Measurements from ENCODE around the gene CLDND1. TPM values are rescaled to one million over a fixed set of nuclear protein-coding genes. Genes with fewer than 3 reads are reported as not detected.

Gene CLDND1
- total RNA-seq, result 63.7 TPM

GRCh38 chr3:98522544-98523281 is at the start of gene CLDND1:
CLDND1 (minus strand) TSS chr3:98522902; CDS start chr3:98521424, 1,478 bp downstream.
- H3K36me3 ChIP-seq (ENCODE audit: control insufficient read depth in 3 of 3, insufficient read depth in 3 of 3, low read length in 3 of 3), result peaks cover 0 to 15% (median 7%) of the 10 kb centered on the region in 3 donors
- H3K27ac ChIP-seq (ENCODE audit: low read depth, low read length), result peak within 1 kb of the TSS; percentile 93
- peak within 1 kb of the TSS; percentile 75 to 92 (median 82) for H3K9ac ChIP-seq (ENCODE audit: low read depth in 1 of 3, low read length in 3 of 3)
- peak within 1 kb of the TSS; percentile 70 to 94 (median 74) for H3K4me3 ChIP-seq (ENCODE audit: low read length in 3 of 3)
- no peaks in the 10 kb centered on the region for H3K27me3 ChIP-seq (ENCODE audit: control insufficient read depth in 3 of 3, insufficient read depth in 3 of 3, low read length in 3 of 3)
- peaks cover 4 to 27% (median 13%) of the 10 kb centered on the region in 3 donors for H3K4me1 ChIP-seq (ENCODE audit: control insufficient read depth in 3 of 3, insufficient read depth in 3 of 3, low read length in 3 of 3)
- no peaks in the 10 kb centered on the region for H3K9me3 ChIP-seq (ENCODE audit: control insufficient read depth in 3 of 3, low read length in 3 of 3)

DNA sequence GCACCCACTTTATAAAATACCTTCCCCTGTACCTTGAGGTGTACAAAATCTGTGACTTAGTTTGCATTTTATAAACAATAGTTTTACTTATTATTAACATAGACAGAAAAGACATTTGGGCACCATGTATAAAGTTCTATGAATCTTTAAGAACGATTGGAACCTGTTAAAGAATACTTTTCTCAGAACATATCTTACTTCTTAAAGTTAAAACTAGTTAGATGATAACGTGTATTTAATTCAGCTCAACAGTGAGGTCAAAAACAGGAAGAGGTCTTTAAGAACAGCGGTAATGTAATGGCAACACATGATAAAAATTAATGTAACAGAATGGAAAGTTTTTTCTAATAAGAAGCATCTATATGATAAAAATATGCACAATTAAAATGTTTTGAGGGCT is 45.7 kb upstream of the CLDND1 start:
- Histone ChIP-seq H3K4me3 (ENCODE audit: low read length in 3 of 3) (no peak overlapping the region), H3K9ac (ENCODE audit: low read depth in 1 of 3, low read length in 3 of 3) (no peak overlapping the region), H3K36me3 (ENCODE audit: control insufficient read depth in 3 of 3, insufficient read depth in 3 of 3, low read length in 3 of 3) (no peaks in the 10 kb centered on the region), H3K4me1 (ENCODE audit: control insufficient read depth in 3 of 3, insufficient read depth in 3 of 3, low read length in 3 of 3) (no peaks in the 10 kb centered on the region), H3K27me3 (ENCODE audit: control insufficient read depth in 3 of 3, insufficient read depth in 3 of 3, low read length in 3 of 3) (no peaks in the 10 kb centered on the region), H3K9me3 (ENCODE audit: control insufficient read depth in 3 of 3, low read length in 3 of 3) (no peaks in the 10 kb centered on the region), H3K27ac (ENCODE audit: low read depth, low read length) (no peak overlapping the region)

- H3K36me3 ChIP-seq (ENCODE audit: control insufficient read depth in 3 of 3, insufficient read depth in 3 of 3, low read length in 3 of 3), result no peaks in the 10 kb centered on the region
- no peaks in the 10 kb centered on the region for H3K4me1 ChIP-seq (ENCODE audit: control insufficient read depth in 3 of 3, insufficient read depth in 3 of 3, low read length in 3 of 3)
- no peaks in the 10 kb centered on the region for H3K27me3 ChIP-seq (ENCODE audit: control insufficient read depth in 3 of 3, insufficient read depth in 3 of 3, low read length in 3 of 3)
- no peak overlapping the region for H3K4me3 ChIP-seq (ENCODE audit: low read length in 3 of 3)
- no peak overlapping the region for H3K9ac ChIP-seq (ENCODE audit: low read depth in 1 of 3, low read length in 3 of 3)
- H3K9me3 ChIP-seq (ENCODE audit: control insufficient read depth in 3 of 3, low read length in 3 of 3), result no peaks in the 10 kb centered on the region
- no peak overlapping the region for H3K27ac ChIP-seq (ENCODE audit: low read depth, low read length)
Measured at GRCh38 chr3:98567666-98568270, 45.1 kb upstream of the CLDND1 start.

DNA sequence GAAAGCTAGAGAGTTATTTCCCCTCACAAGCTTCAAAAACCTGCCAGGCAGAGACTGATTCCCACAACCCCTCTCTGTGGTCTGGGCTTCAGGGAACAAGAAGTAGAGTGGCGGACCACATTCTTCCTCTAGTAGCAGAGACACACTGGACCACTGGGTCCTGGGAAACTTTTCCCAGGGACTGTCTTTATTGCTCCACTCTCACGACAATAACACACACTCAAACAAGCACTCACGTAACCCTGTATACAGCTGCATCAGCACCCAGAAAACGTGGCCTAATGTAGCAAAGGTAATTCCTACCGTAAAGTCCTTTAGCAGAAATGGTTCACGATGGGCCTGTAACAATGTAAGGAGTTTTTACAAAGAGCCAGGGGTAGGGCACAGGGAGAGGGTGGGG is 43.1 kb upstream of the CLDND1 start:
- Histone ChIP-seq H3K4me3 (ENCODE audit: low read length in 3 of 3) (no peak overlapping the region), H3K9ac (ENCODE audit: low read depth in 1 of 3, low read length in 3 of 3) (no peak overlapping the region), H3K4me1 (ENCODE audit: control insufficient read depth in 3 of 3, insufficient read depth in 3 of 3, low read length in 3 of 3) (no peaks in the 10 kb centered on the region), H3K36me3 (ENCODE audit: control insufficient read depth in 3 of 3, insufficient read depth in 3 of 3, low read length in 3 of 3) (no peaks in the 10 kb centered on the region), H3K9me3 (ENCODE audit: control insufficient read depth in 3 of 3, low read length in 3 of 3) (no peaks in the 10 kb centered on the region), H3K27ac (ENCODE audit: low read depth, low read length) (no peak overlapping the region), H3K27me3 (ENCODE audit: control insufficient read depth in 3 of 3, insufficient read depth in 3 of 3, low read length in 3 of 3) (no peaks in the 10 kb centered on the region)

DNA sequence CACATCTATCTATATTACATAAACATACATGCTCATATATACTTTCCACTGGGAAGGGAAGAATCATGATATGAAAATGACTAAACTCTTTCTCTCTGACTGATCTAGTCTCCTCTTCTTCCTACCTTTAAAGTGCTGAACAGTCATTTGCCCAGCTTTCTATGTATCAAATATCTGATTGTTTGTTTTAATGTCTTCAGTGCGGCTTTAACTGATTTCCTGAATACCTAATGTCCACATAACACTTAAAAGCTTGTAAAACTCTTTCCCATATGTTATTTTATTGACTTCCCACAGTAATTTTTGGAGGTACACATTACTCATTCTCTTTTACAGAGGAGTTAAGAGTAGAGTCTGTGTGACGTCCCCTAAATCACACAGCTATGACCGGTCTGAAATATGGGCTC is 42.5 kb upstream of the CLDND1 start:
- Histone ChIP-seq H3K27ac (ENCODE audit: low read depth, low read length) (no peak overlapping the region), H3K4me3 (ENCODE audit: low read length in 3 of 3) (no peak overlapping the region), H3K36me3 (ENCODE audit: control insufficient read depth in 3 of 3, insufficient read depth in 3 of 3, low read length in 3 of 3) (no peaks in the 10 kb centered on the region), H3K4me1 (ENCODE audit: control insufficient read depth in 3 of 3, insufficient read depth in 3 of 3, low read length in 3 of 3) (no peaks in the 10 kb centered on the region), H3K27me3 (ENCODE audit: control insufficient read depth in 3 of 3, insufficient read depth in 3 of 3, low read length in 3 of 3) (no peaks in the 10 kb centered on the region), H3K9ac (ENCODE audit: low read depth in 1 of 3, low read length in 3 of 3) (no peak overlapping the region), H3K9me3 (ENCODE audit: control insufficient read depth in 3 of 3, low read length in 3 of 3) (no peaks in the 10 kb centered on the region)

DNA sequence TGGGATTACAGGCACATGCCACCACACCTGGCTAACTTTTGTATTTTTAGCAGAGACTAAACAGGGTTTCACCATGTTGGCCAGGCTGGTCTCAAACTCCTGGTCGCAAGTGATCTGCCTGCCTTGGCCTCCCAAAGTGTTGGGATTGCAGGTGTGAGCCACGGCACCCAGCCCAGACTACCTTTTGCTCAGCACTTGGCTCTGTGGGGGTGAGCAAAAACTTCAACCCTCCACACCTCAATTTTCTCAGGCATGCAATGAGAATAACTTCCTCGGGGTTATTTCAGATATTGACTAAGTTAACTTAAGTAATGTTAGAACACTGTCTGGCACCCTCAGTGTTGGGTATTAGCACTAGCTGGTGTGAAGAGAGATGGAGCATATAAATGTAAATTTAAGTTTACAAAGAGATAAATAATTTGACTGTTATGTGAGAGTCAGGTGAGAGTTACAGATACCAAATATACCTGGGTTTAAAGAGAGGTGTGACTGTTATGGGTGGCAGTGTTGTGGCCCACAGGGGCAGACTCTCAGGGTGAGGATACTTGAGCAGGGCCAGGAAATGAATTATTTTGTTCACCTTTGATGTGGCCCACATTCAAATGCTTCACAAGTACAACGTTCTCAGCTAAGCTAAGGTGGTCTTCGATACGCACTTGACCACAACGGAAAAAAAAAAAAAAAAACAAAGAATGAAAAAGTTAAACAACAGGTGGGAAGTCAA is 41.7 kb upstream of the CLDND1 start:
- Histone ChIP-seq H3K27me3 (ENCODE audit: control insufficient read depth in 3 of 3, insufficient read depth in 3 of 3, low read length in 3 of 3) (no peaks in the 10 kb centered on the region), H3K4me1 (ENCODE audit: control insufficient read depth in 3 of 3, insufficient read depth in 3 of 3, low read length in 3 of 3) (no peaks in the 10 kb centered on the region), H3K27ac (ENCODE audit: low read depth, low read length) (no peak overlapping the region), H3K4me3 (ENCODE audit: low read length in 3 of 3) (no peak overlapping the region), H3K36me3 (ENCODE audit: control insufficient read depth in 3 of 3, insufficient read depth in 3 of 3, low read length in 3 of 3) (no peaks in the 10 kb centered on the region), H3K9ac (ENCODE audit: low read depth in 1 of 3, low read length in 3 of 3) (no peak overlapping the region), H3K9me3 (ENCODE audit: control insufficient read depth in 3 of 3, low read length in 3 of 3) (no peaks in the 10 kb centered on the region)

DNA sequence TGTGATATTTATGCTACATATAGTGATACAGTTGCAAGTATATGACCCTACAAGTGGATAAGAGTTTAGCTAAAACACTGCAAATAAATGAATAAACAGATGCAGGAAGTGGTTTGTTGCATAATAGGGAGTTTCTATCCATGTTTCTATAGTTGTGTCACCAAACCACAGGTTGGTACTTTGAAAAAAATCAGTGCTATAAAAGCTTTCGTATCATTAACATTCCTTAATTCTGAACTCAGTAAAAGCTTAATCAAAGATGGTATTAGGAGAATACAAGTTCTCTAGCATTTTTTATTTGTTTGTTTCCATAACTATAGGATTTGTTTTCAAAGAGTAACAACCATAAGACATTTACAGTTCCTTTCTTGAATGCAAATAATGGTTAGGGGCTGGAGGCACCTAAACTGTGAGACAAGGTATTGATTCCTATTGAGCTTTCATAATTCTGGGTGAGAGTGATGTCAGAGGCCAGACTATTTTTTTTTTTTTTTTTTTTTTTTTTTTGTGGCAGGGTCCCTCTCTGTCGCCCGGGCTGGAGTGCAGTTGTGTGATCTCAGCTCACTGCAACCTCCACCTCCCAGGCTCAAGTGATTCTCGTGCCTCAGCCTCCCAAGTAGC is 41.1 kb upstream of the CLDND1 start:
- Histone ChIP-seq H3K36me3 (ENCODE audit: control insufficient read depth in 3 of 3, insufficient read depth in 3 of 3, low read length in 3 of 3) (no peaks in the 10 kb centered on the region), H3K27ac (ENCODE audit: low read depth, low read length) (no peak overlapping the region), H3K4me1 (ENCODE audit: control insufficient read depth in 3 of 3, insufficient read depth in 3 of 3, low read length in 3 of 3) (no peaks in the 10 kb centered on the region)

GRCh38 chr3:98561727-98562521 is 39.2 kb upstream of the CLDND1 start:
- Histone ChIP-seq H3K27ac (ENCODE audit: low read depth, low read length) (no peak overlapping the region), H3K36me3 (ENCODE audit: control insufficient read depth in 3 of 3, insufficient read depth in 3 of 3, low read length in 3 of 3) (no peaks in the 10 kb centered on the region), H3K9ac (ENCODE audit: low read depth in 1 of 3, low read length in 3 of 3) (no peak overlapping the region), H3K4me1 (ENCODE audit: control insufficient read depth in 3 of 3, insufficient read depth in 3 of 3, low read length in 3 of 3) (no peaks in the 10 kb centered on the region), H3K27me3 (ENCODE audit: control insufficient read depth in 3 of 3, insufficient read depth in 3 of 3, low read length in 3 of 3) (no peaks in the 10 kb centered on the region), H3K4me3 (ENCODE audit: low read length in 3 of 3) (no peak overlapping the region), H3K9me3 (ENCODE audit: control insufficient read depth in 3 of 3, low read length in 3 of 3) (no peaks in the 10 kb centered on the region)

More for the DNA sequence above, 41.1 kb upstream of the CLDND1 start:
- Histone ChIP-seq H3K9me3 (ENCODE audit: control insufficient read depth in 3 of 3, low read length in 3 of 3) (no peaks in the 10 kb centered on the region), H3K9ac (ENCODE audit: low read depth in 1 of 3, low read length in 3 of 3) (no peak overlapping the region), H3K27me3 (ENCODE audit: control insufficient read depth in 3 of 3, insufficient read depth in 3 of 3, low read length in 3 of 3) (no peaks in the 10 kb centered on the region), H3K4me3 (ENCODE audit: low read length in 3 of 3) (no peak overlapping the region)

- Histone ChIP-seq H3K4me3 (ENCODE audit: low read length in 3 of 3) (no peak overlapping the region), H3K9me3 (ENCODE audit: control insufficient read depth in 3 of 3, low read length in 3 of 3) (no peaks in the 10 kb centered on the region), H3K27ac (ENCODE audit: low read depth, low read length) (no peak overlapping the region), H3K36me3 (ENCODE audit: control insufficient read depth in 3 of 3, insufficient read depth in 3 of 3, low read length in 3 of 3) (no peaks in the 10 kb centered on the region), H3K9ac (ENCODE audit: low read depth in 1 of 3, low read length in 3 of 3) (no peak overlapping the region), H3K27me3 (ENCODE audit: control insufficient read depth in 3 of 3, insufficient read depth in 3 of 3, low read length in 3 of 3) (peaks cover 0 to 2% (median 0%) of the 10 kb centered on the region in 3 donors), H3K4me1 (ENCODE audit: control insufficient read depth in 3 of 3, insufficient read depth in 3 of 3, low read length in 3 of 3) (no peaks in the 10 kb centered on the region)
Measured at GRCh38 chr3:98560911-98561310, 38.2 kb upstream of the CLDND1 start.
